ENCODE results near the gene ZMYM3. TPM values are rescaled to one million over a fixed set of nuclear protein-coding genes. Genes with fewer than 3 reads are reported as not detected.

Gene ZMYM3
- total and polyA plus RNA-seq, 8 donors: 4.5 to 15.9 (median 9.9) TPM

DNA sequence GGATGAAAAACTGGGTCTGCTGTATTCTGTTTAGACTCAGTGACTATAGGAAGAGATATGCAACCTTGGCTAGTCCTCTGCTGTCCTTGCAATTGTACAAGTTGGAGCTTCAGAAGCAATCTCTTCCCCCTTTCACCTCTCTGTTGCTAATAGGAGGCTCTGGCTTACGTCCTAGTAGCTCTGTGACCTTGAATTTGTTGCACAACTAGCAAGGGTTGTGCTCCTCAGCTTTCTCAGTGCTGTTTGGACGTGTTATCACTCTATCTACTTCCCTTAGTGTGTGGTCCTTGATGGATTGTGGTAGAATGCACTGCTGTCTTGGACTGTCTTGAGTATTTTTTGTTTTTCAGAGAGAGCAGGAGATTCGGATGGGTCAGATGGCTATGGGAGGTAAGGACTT lies 44.2 kb upstream of the ZMYM3 start:
- Histone ChIP-seq H3K27ac (no peak overlapping the region), H3K27me3 (peaks cover 0 to 5% (median 0%) of the 10 kb centered on the region in 4 donors), H3K4me1 (no peaks in the 10 kb centered on the region), H3K9me3 (no peaks in the 10 kb centered on the region), H3K4me3 (no peak overlapping the region), H3K36me3 (peaks cover 0 to 63% (median 0%) of the 10 kb centered on the region in 3 donors)
- intact Hi-C loops (cut with DNase I): loop anchor here in 1 of 3 donors (10.0 kb wide), 1 partner anchor 57 kb away; no protein-coding TSS in a partner anchor
- WGBS, 2 donors: 29 to 47% methylated on average over 3 of the region's 3 CpGs
- peak in 1 of 4 donors; percentile 49 for ATAC-seq
- FAIRE-seq: no peak
- DNase-seq: no peak
- TF ChIP-seq, protein P1, sequence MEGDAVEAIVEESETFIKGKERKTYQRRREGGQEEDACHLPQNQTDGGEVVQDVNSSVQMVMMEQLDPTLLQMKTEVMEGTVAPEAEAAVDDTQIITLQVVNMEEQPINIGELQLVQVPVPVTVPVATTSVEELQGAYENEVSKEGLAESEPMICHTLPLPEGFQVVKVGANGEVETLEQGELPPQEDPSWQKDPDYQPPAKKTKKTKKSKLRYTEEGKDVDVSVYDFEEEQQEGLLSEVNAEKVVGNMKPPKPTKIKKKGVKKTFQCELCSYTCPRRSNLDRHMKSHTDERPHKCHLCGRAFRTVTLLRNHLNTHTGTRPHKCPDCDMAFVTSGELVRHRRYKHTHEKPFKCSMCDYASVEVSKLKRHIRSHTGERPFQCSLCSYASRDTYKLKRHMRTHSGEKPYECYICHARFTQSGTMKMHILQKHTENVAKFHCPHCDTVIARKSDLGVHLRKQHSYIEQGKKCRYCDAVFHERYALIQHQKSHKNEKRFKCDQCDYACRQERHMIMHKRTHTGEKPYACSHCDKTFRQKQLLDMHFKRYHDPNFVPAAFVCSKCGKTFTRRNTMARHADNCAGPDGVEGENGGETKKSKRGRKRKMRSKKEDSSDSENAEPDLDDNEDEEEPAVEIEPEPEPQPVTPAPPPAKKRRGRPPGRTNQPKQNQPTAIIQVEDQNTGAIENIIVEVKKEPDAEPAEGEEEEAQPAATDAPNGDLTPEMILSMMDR (IDR thresholded peaks at IDR 0.05): no peak

DNA sequence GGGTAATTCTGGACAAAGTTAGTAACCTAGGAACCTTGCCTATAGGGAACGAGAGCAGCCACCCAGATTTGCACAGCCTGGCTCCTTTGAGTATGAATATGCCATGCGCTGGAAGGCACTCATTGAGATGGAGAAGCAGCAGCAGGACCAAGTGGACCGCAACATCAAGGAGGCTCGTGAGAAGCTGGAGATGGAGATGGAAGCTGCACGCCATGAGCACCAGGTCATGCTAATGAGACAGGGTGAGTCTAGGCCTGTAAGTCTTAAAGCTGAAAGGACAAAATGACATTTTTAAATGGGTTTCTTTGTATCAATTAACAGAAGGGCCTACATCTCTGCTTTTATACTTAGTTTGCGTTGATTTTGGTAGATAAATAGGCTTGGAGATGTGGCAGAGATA lies 42.9 kb upstream of the ZMYM3 start:
- peaks cover 0 to 72% (median 0%) of the 10 kb centered on the region in 3 donors for H3K36me3 ChIP-seq
- H3K27me3 ChIP-seq: peaks cover 0 to 5% (median 0%) of the 10 kb centered on the region in 4 donors
- DNase-seq (no peak), ATAC-seq (no peak), FAIRE-seq (no peak)
- WGBS, 2 donors: 79 to 96% methylated on average over 6 of the region's 6 CpGs
- no peaks in the 10 kb centered on the region for H3K4me1 ChIP-seq
- no peak overlapping the region for H3K4me3 ChIP-seq
- H3K27ac ChIP-seq: no peak overlapping the region
- H3K9me3 ChIP-seq: no peaks in the 10 kb centered on the region
- TF ChIP-seq, protein P1 (IDR thresholded peaks at IDR 0.05): no peak
- intact Hi-C loops (cut with DNase I): loop anchor here in 1 of 3 donors (10.0 kb wide), 1 partner anchor 58 kb away; no protein-coding TSS in a partner anchor

DNA sequence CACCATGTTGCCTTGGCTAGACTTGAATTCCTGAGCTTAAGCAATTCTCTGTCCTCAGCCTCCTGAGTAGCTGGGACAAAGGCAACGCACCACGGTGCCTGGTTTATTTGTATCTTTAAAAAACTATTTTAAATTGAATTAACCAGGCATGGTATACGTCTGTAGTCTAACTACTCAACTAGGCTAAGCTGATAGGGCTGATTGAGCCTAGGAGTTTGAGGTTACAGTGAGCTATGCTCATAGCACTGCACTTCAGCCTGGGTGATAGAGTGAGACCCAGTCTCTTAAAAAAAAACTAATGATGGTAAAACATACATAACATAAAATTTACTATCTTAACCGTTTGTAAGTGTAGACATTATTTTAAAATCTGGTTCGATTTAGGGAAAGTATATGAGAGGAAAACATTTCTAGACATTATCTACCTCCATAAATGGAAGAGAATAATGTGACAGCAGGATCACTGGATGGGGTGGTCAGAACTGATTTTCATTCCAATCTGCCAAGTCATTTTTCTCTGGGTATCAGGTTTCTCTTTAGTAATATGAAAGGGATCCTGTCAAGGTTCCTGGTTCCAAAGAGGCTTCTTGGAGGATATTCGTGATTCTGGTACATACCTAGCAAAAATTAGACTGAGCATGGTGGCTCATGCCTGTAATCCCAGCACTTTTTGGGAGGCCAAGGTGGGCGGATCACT lies 38.9 kb upstream of the ZMYM3 start:
- Histone ChIP-seq H3K36me3 (peaks cover 0 to 52% (median 0%) of the 10 kb centered on the region in 3 donors), H3K9me3 (no peaks in the 10 kb centered on the region), H3K4me1 (no peaks in the 10 kb centered on the region), H3K27ac (no peak overlapping the region), H3K27me3 (no peaks in the 10 kb centered on the region), H3K4me3 (no peak overlapping the region)
- 71 to 89% methylated on average over 7 of the region's 7 CpGs for WGBS, 2 donors
- DNase-seq (no peak), ATAC-seq (no peak), FAIRE-seq (no peak)
- intact Hi-C loops (cut with DNase I): loop anchor here in 1 of 3 donors (10.0 kb wide), 1 partner anchor 62 kb away; no protein-coding TSS in a partner anchor
- TF ChIP-seq, protein P1 (IDR thresholded peaks at IDR 0.05): no peak

DNA sequence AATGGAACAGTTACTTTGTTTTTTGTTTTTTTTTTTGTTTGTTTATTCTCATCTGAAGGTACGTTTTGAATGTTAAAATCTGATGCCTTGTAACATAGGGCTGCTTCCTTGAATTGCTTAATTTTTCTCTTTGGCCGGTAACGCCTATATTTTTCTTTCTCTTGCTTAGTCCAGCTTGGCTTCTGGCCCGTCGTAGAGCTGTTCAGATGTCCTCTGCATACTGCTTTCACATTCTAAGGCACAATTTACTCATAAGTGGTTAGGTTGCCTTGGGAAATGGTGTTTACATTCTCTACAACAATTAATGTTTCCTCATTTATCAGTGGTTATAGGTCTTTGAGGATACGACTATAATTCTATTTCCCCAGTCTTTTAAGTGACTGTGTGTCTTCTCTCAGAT lies 37.4 kb upstream of the ZMYM3 start:
- Histone ChIP-seq H3K4me1 (no peaks in the 10 kb centered on the region), H3K4me3 (no peak overlapping the region), H3K27me3 (no peaks in the 10 kb centered on the region), H3K27ac (no peak overlapping the region), H3K36me3 (peaks cover 0 to 40% (median 0%) of the 10 kb centered on the region in 3 donors), H3K9me3 (no peaks in the 10 kb centered on the region)
- no peak for FAIRE-seq
- TF ChIP-seq, protein P1 (IDR thresholded peaks at IDR 0.05): no peak
- no peak for ATAC-seq
- intact Hi-C loops (cut with DNase I): loop anchor here in 1 of 3 donors (10.0 kb wide), 1 partner anchor 63 kb away; no protein-coding TSS in a partner anchor
- 70 to 75% methylated on average over 6 of the region's 6 CpGs for WGBS, 2 donors
- DNase-seq: no peak

DNA sequence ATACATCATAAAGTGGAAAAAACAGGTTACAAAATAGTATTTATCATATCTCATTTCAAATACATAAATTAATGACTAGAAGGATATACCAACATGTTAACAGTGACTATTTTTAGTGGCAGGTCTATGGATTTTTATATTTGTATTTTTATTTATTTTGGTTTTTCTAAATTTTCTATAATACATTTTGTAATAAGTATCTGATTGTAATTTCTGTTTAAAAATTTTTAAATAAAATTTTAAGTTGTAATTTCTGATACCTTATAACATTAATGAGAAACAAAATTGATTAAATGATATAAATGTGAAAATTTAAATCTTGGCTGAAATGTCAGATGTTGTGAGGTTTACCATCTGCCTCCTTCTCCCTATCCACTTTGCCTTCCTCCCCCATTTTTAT lies 32.0 kb upstream of the ZMYM3 start:
- peak; percentile 63 for FAIRE-seq
- H3K36me3 ChIP-seq: no peaks in the 10 kb centered on the region

More for the DNA sequence above, 32.0 kb upstream of the ZMYM3 start:
- Histone ChIP-seq H3K27me3 (no peaks in the 10 kb centered on the region), H3K4me3 (peak overlapping the region in 1 of 4 donors; percentile 57), H3K27ac (no peak overlapping the region), H3K4me1 (peaks cover 0 to 3% (median 0%) of the 10 kb centered on the region in 3 donors), H3K9me3 (no peaks in the 10 kb centered on the region)
- intact Hi-C loops (cut with DNase I): no loop called here
- ATAC-seq (no peak), DNase-seq (no peak)
- TF ChIP-seq, protein P1 (IDR thresholded peaks at IDR 0.05): no peak
